Measurements from ENCODE around the gene SORCS2. TPM values are rescaled to one million over a fixed set of nuclear protein-coding genes. Genes with fewer than 3 reads are reported as not detected.

The SORCS2 gene
- total RNA-seq, 1 experiment from 2014 or later = 0.06 TPM

GRCh38 chr4:7210824-7211223 is 18.5 kb downstream of the SORCS2 start:
- Histone ChIP-seq H3K36me3 (ENCODE audit: insufficient read depth, low read length, poor library complexity, severe bottlenecking) (no peaks in the 10 kb centered on the region), H3K27ac (ENCODE audit: low read depth, low read length, poor library complexity, severe bottlenecking) (no peak overlapping the region), H3K9me3 (ENCODE audit: low read depth, low read length, poor library complexity, severe bottlenecking) (no peaks in the 10 kb centered on the region), H3K4me3 (ENCODE audit: low read depth, low read length, poor library complexity, severe bottlenecking) (no peak overlapping the region), H3K4me1 (ENCODE audit: insufficient read depth, low read length, poor library complexity, severe bottlenecking) (no peaks in the 10 kb centered on the region), H3K27me3 (replicated peaks; ENCODE audit: insufficient read depth, low read depth, low read length, poor library complexity) (no peaks in the 10 kb centered on the region)
- no peak for TF ChIP-seq CTCF (conservative IDR thresholded peaks at IDR 0.05; ENCODE audit: low read depth, low read length)
- TF ChIP-seq EZH2 (IDR thresholded peaks at IDR 0.05; ENCODE audit: borderline replicate concordance, low read depth, low read length, poor library complexity, severe bottlenecking) = no peak
- intact Hi-C loops (cut with micrococcal nuclease; ENCODE audit: unreplicated experiment) = no loop called here
- no TSS peak for BruUV-seq (replicated peaks)
- ChIA-PET CTCF (no interaction called here), POLR2A (ENCODE audit: low non-redundant PET) (no interaction called here)
- DNase-seq (ENCODE audit: low spot score) = no peak

GRCh38 chr4:7212101-7212674 is 19.9 kb downstream of the SORCS2 start:
- no peak for TF ChIP-seq EZH2 (IDR thresholded peaks at IDR 0.05; ENCODE audit: borderline replicate concordance, low read depth, low read length, poor library complexity, severe bottlenecking)
- no peak for TF ChIP-seq CTCF (conservative IDR thresholded peaks at IDR 0.05; ENCODE audit: low read depth, low read length)
- ChIA-PET CTCF (no interaction called here), POLR2A (ENCODE audit: low non-redundant PET) (no interaction called here)
- Histone ChIP-seq H3K36me3 (ENCODE audit: insufficient read depth, low read length, poor library complexity, severe bottlenecking) (no peaks in the 10 kb centered on the region), H3K9me3 (ENCODE audit: low read depth, low read length, poor library complexity, severe bottlenecking) (no peaks in the 10 kb centered on the region), H3K4me3 (ENCODE audit: low read depth, low read length, poor library complexity, severe bottlenecking) (no peak overlapping the region), H3K27ac (ENCODE audit: low read depth, low read length, poor library complexity, severe bottlenecking) (no peak overlapping the region), H3K27me3 (replicated peaks; ENCODE audit: insufficient read depth, low read depth, low read length, poor library complexity) (no peaks in the 10 kb centered on the region), H3K4me1 (ENCODE audit: insufficient read depth, low read length, poor library complexity, severe bottlenecking) (no peaks in the 10 kb centered on the region)
- intact Hi-C loops (cut with micrococcal nuclease; ENCODE audit: unreplicated experiment) = no loop called here
- no peak for DNase-seq (ENCODE audit: low spot score)
- no TSS peak for BruUV-seq (replicated peaks)

GRCh38 chr4:7212921-7213320 is 20.6 kb downstream of the SORCS2 start:
- ChIA-PET POLR2A (ENCODE audit: low non-redundant PET) (no interaction called here), CTCF (no interaction called here)
- Histone ChIP-seq H3K36me3 (ENCODE audit: insufficient read depth, low read length, poor library complexity, severe bottlenecking) (no peaks in the 10 kb centered on the region), H3K27ac (ENCODE audit: low read depth, low read length, poor library complexity, severe bottlenecking) (no peak overlapping the region), H3K27me3 (replicated peaks; ENCODE audit: insufficient read depth, low read depth, low read length, poor library complexity) (no peaks in the 10 kb centered on the region), H3K4me3 (ENCODE audit: low read depth, low read length, poor library complexity, severe bottlenecking) (no peak overlapping the region), H3K4me1 (ENCODE audit: insufficient read depth, low read length, poor library complexity, severe bottlenecking) (no peaks in the 10 kb centered on the region), H3K9me3 (ENCODE audit: low read depth, low read length, poor library complexity, severe bottlenecking) (no peaks in the 10 kb centered on the region)
- TF ChIP-seq CTCF (conservative IDR thresholded peaks at IDR 0.05; ENCODE audit: low read depth, low read length) = no peak
- no peak for TF ChIP-seq EZH2 (IDR thresholded peaks at IDR 0.05; ENCODE audit: borderline replicate concordance, low read depth, low read length, poor library complexity, severe bottlenecking)
- intact Hi-C loops (cut with micrococcal nuclease; ENCODE audit: unreplicated experiment) = no loop called here
- DNase-seq (ENCODE audit: low spot score) = no peak
- BruUV-seq (replicated peaks) = no TSS peak

All from A673 (cell line).